GM12878 (cell line): ENCODE results near the gene TTC16. TPM values are rescaled to one million over a fixed set of nuclear protein-coding genes. Genes with fewer than 3 reads are reported as not detected.

ENCODE experiments used
- ATAC-seq: fragments of 200-7000 bp; cut with Tn5 transposase; 3 replicates; pipeline ENCODE4 v1.9.1; 2020; ENCODE audit warnings: mild to moderate bottlenecking, moderate library complexity
- BruUV-seq: library from RNA; stranded (reverse); fragments of 400-500 nt; replicated peaks from 2 replicates; lab custom pipeline; 2021; lab: Mats Ljungman, UMichigan
- CTCF ChIA-PET: fragments of 300-600 bp; sonication (Branson Sonifier 250); formaldehyde crosslinking; extraction: SDS; loops from one replicate; lab custom pipeline; 2021; ENCODE audit warnings: inconsistent platforms; lab: Yijun Ruan, JAX
- POLR2A ChIA-PET: fragments of 350-600 bp; formaldehyde crosslinking; extraction: SDS; loops from one replicate; lab custom pipeline; 2021; ENCODE audit warnings: inconsistent platforms; lab: Charles Lee
- RAD21 ChIA-PET: fragments of 300-600 bp; sonication (Branson Sonifier 250); formaldehyde crosslinking; loops from one replicate; lab custom pipeline; 2023; ENCODE audit warnings: antibody characterized with exemption; ENCODE audit not compliant: unreplicated experiment; lab: Charles Lee
- SMC1A ChIA-PET: fragments of 300-600 bp; sonication (Branson Sonifier 250); formaldehyde crosslinking; loops from one replicate; lab custom pipeline; 2023; ENCODE audit not compliant: unreplicated experiment, uncharacterized antibody; lab: Charles Lee
- DNase-seq: peaks from one replicate; pipeline ENCODE4 v3.0.0-alpha.2; 2011; ENCODE audit warnings: low read depth, low spot score
- FAIRE-seq: peaks from 3 replicates; lab custom pipeline; 2011; peaks lifted over from hg19 to GRCh38; lab: Jason Lieb, UNC
- H2AFZ ChIP-seq: 2 replicates; pipeline ENCODE4 v1.6.0; 2011; ENCODE audit warnings: low read depth, low read length, control low read depth; ENCODE audit not compliant: control insufficient read depth
- H3K27ac ChIP-seq: 2 replicates; pipeline ENCODE4 v1.5.1; 2011; ENCODE audit warnings: control low read depth; ENCODE audit not compliant: control insufficient read depth, insufficient read depth
- H3K27me3 ChIP-seq, 2 experiments: replicated peaks in 1 of 2; 2 replicates each; pipeline versions ENCODE4 v1.6.0 to v1.6.1; 2011; ENCODE audit warnings: low read length in 1 of 2; ENCODE audit not compliant: control insufficient read depth in 2 of 2, insufficient read depth in 2 of 2
- H3K36me3 ChIP-seq, 2 experiments: 2 replicates each; pipeline ENCODE4 v1.5.1; 2011; ENCODE audit warnings: low read length in 1 of 2; ENCODE audit not compliant: control insufficient read depth in 2 of 2, insufficient read depth in 2 of 2
- H3K4me1 ChIP-seq: 2 replicates; pipeline ENCODE4 v1.6.1; 2011; ENCODE audit warnings: mild to moderate bottlenecking, low read length, moderate library complexity, mixed read lengths; ENCODE audit not compliant: control insufficient read depth, insufficient read depth
- H3K4me2 ChIP-seq: 2 replicates; pipeline ENCODE4 v1.6.0; 2011; ENCODE audit warnings: control low read depth; ENCODE audit not compliant: control insufficient read depth, insufficient read depth
- H3K4me3 ChIP-seq: fragments of 200-600 bp; sonication (generic); 2 replicates; pipeline ENCODE4 v1.5.1; 2016
- H3K79me2 ChIP-seq: 2 replicates; pipeline ENCODE4 v1.6.0; 2011; ENCODE audit warnings: low read length; ENCODE audit not compliant: control insufficient read depth, insufficient read depth
- H3K9ac ChIP-seq: 2 replicates; pipeline ENCODE4 v1.8.0; 2011; ENCODE audit warnings: low read length, control low read depth, mixed read lengths; ENCODE audit not compliant: control insufficient read depth, insufficient read depth
- H3K9me3 ChIP-seq: replicated peaks from 3 replicates; pipeline ENCODE4 v1.5.1; 2011; ENCODE audit warnings: mild to moderate bottlenecking, low read length; ENCODE audit not compliant: control insufficient read depth, insufficient read depth
- H4K20me1 ChIP-seq: 2 replicates; pipeline ENCODE4 v1.6.0; 2011; ENCODE audit not compliant: control insufficient read depth, insufficient read depth
- CBX3 ChIP-seq: fragments of 200-600 bp; sonication (generic); IDR thresholded peaks from 2 replicates; pipeline ENCODE4 v1.6.1; 2016; ENCODE audit warnings: low read depth, borderline replicate concordance
- CBX5 ChIP-seq: sonication (generic); IDR thresholded peaks from 2 replicates; pipeline ENCODE4 v1.6.1; 2016; ENCODE audit warnings: low read depth, moderate library complexity, mild to moderate bottlenecking, inconsistent platforms
- EED ChIP-seq: sonication (generic); IDR thresholded peaks from 2 replicates; pipeline ENCODE4 v1.6.1; 2016; ENCODE audit warnings: antibody characterized with exemption, low read depth
- EZH2 ChIP-seq: IDR thresholded peaks from 2 replicates; pipeline ENCODE4 v1.6.1; 2012; ENCODE audit warnings: low read depth, mild to moderate bottlenecking, control low read depth, inconsistent platforms, low read length, borderline replicate concordance; ENCODE audit not compliant: control insufficient read depth
- FOXK2 ChIP-seq: fragments of 450-650 bp; IDR thresholded peaks from 2 replicates; pipeline ENCODE4 v1.6.1; 2017; ENCODE audit warnings: mild to moderate bottlenecking, moderate library complexity
- HDGF ChIP-seq: fragments of 450-650 bp; IDR thresholded peaks from 2 replicates; pipeline ENCODE4 v1.6.1; 2016; ENCODE audit warnings: antibody characterized with exemption
- HSF1 ChIP-seq: fragments of 150-350 bp; IDR thresholded peaks from 2 replicates; pipeline ENCODE4 v1.6.1; 2014; ENCODE audit warnings: mild to moderate bottlenecking, low read depth, low read length
- IKZF2 ChIP-seq, 2 experiments: fragments of 450-650 bp; IDR thresholded peaks; 2 replicates each; pipeline ENCODE4 v1.6.1; 2017; ENCODE audit warnings: mild to moderate bottlenecking in 2 of 2, moderate library complexity in 2 of 2
- NBN ChIP-seq: fragments of 450-650 bp; IDR thresholded peaks from 2 replicates; pipeline ENCODE4 v1.6.1; 2016
- NR2C1 ChIP-seq: fragments of 450-650 bp; IDR thresholded peaks from 2 replicates; pipeline ENCODE4 v1.6.1; 2017; ENCODE audit warnings: antibody characterized with exemption, mild to moderate bottlenecking, moderate library complexity
- NR2C2 ChIP-seq: IDR thresholded peaks from 2 replicates; pipeline ENCODE4 v1.6.1; 2011; ENCODE audit warnings: borderline replicate concordance, low read depth; ENCODE audit not compliant: control insufficient read depth, insufficient read length
- RBBP5 ChIP-seq: fragments of 200-600 bp; sonication (generic); conservative IDR thresholded peaks from 2 replicates; pipeline ENCODE4 v1.6.1; 2016
- SIX5 ChIP-seq: IDR thresholded peaks from 2 replicates; pipeline ENCODE4 v1.6.1; 2011; ENCODE audit warnings: mild to moderate bottlenecking, low read depth, low read length, moderate library complexity; ENCODE audit not compliant: severe bottlenecking
- SMAD5 ChIP-seq: IDR thresholded peaks from 2 replicates; pipeline ENCODE4 v1.6.1; 2016; ENCODE audit warnings: antibody characterized with exemption, low read depth
- SUZ12 ChIP-seq: fragments of 200-600 bp; sonication (generic); IDR thresholded peaks from one replicate; pipeline ENCODE4 v1.6.1; 2018; ENCODE audit warnings: antibody characterized with exemption, mild to moderate bottlenecking; ENCODE audit not compliant: unreplicated experiment
- TCF12 ChIP-seq: IDR thresholded peaks from 2 replicates; pipeline ENCODE4 v1.6.1; 2011; ENCODE audit warnings: low read depth, mild to moderate bottlenecking, low read length
- ZBED1 ChIP-seq: IDR thresholded peaks from 2 replicates; pipeline ENCODE4 v1.6.1; 2016; ENCODE audit warnings: borderline replicate concordance
- ZNF622 ChIP-seq: fragments of 450-650 bp; IDR thresholded peaks from 2 replicates; pipeline ENCODE4 v1.6.1; 2017; ENCODE audit warnings: mild to moderate bottlenecking, inconsistent platforms
- WGBS: methylation state at CpG from one replicate; pipeline ENCODE4 v1.1.6; 2016; ENCODE audit warnings: low lambda C conversion rate; ENCODE audit not compliant: insufficient replicate concordance, insufficient coverage; ENCODE audit errors: missing lambda C conversion rate; 5-methylcytosine and 5-hydroxymethylcytosine counted together
- in situ Hi-C: fragments of 300-500 bp; cut with MboI; formaldehyde crosslinking; loops from 9 replicates; pipeline ENCODE4 v1.14.3; 2018; ENCODE audit warnings: mixed read lengths
- intact Hi-C: fragments of 100-400 bp; cut with micrococcal nuclease; formaldehyde crosslinking; loops from one replicate; pipeline ENCODE4 v1.14.2; 2022; ENCODE audit not compliant: unreplicated experiment
- polyA plus RNA-seq, 11 experiments: library from polyadenylated mRNA; depleted of rRNA in 4 of 11; unstranded in 6 of 11; stranded (reverse) in 5 of 11; fragments of >200 nt; fragmentation: Nextera tagmentation in 4 of 11; fragmentation: Illumina TruSeq in 1 of 11; extraction: Ambion mirVana in 4 of 11; extraction: Trizol in 1 of 11; gene quantifications; 1 replicate in 1 of 11; 2 replicates in 10 of 11; pipeline versions ENCODE4 v1.2.1 to v1.2.3, GENCODE V29; 2011 to 2016; ENCODE audit warnings: inconsistent platforms in 2 of 11, missing spikeins in 2 of 11, low read depth in 1 of 11
- total RNA-seq, 4 experiments: library from RNA; depleted of rRNA in 3 of 4; stranded (reverse); fragments of >200 nt in 3 of 4; fragmentation: Illumina TruSeq in 1 of 4; extraction: Trizol in 1 of 4; gene quantifications; 2 replicates each; pipeline versions ENCODE4 v1.2.1 to v1.2.3, GENCODE V29; 2013 to 2021
- TF ChIP-seq, protein P1 (sequence below): fragments of 450-650 bp; IDR thresholded peaks from 2 replicates; pipeline ENCODE4 v1.6.1; 2016; ENCODE audit warnings: mild to moderate bottlenecking, moderate library complexity, borderline replicate concordance
- TF ChIP-seq, protein P2 (sequence below): IDR thresholded peaks from 2 replicates; pipeline ENCODE4 v1.6.1; 2012; ENCODE audit warnings: low read depth, low read length, improper control_type of control experiment

TTC16 gene
- total and polyA plus RNA-seq, 10 of the 15 experiments (the other 5 are each of a cell fraction or from before 2014, with no cell fraction given) = 0.03 TPM; not detected in 9

DNA sequence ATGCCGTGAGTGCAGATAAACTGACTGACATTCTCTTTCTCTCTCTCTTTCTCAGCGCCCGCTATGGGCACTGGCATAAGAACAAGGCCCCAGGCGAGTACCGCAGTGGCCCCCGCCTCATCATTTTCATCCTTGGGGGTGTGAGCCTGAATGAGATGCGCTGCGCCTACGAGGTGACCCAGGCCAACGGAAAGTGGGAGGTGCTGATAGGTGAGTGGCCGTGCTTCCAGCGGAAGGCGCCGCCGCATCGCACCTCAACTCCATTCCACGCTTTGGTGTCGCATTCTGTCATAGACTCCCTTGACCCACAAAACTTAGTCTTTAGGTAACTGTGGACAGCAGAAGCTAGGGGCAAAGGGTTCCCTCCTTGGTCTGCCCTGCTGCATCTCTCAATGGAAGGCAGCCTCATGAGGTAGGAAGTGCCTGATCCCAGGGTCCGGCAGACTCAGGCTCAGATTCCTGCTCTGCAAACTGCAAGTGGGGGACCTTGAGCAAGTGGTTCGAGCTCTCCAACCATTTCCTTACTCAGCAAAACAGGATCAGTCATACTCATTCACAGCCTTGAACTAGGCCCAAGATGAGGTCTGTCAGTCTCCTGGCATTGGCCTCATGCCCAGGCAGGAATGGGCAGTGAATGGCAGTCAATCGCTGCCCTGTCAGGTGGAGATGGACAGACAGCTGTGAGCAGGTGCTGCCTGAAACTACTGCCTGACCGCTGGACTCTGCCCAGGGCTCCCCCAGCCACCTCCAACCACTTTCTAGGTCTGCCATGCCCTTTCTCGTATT, 33.3 kb upstream of the TTC16 start:
- no peaks in the 10 kb centered on the region for H3K4me1 ChIP-seq
- no peak overlapping the region for H3K27ac ChIP-seq
- 66% methylated on average over 23 of the region's 23 CpGs for WGBS
- no peaks in the 10 kb centered on the region for H3K79me2 ChIP-seq
- H3K4me2 ChIP-seq = no peak overlapping the region
- no peak for ATAC-seq
- ChIA-PET CTCF (no interaction called here), SMC1A (no interaction called here), RAD21 (interaction anchor here (0.7 kb wide), 1 partner anchor 322 kb away, joined by 3 read pairs; no protein-coding TSS in a partner anchor)
- no peak for FAIRE-seq
- H3K9me3 ChIP-seq = no peaks in the 10 kb centered on the region
- peaks cover 0 to 3% of the 10 kb centered on the region in 2 experiments; a peak in 3 of 4 replicates for H3K27me3 ChIP-seq
- H3K4me3 ChIP-seq = no peak overlapping the region
- DNase-seq = no peak
- BruUV-seq = no TSS peak
- no peak overlapping the region for H2AFZ ChIP-seq
- TF ChIP-seq CBX3 (no peak), SMAD5 (no peak), SUZ12 (no peak), TCF12 (no peak), RBBP5 (no peak), NBN (no peak), HSF1 (no peak), NR2C1 (no peak), ZNF622 (no peak), SIX5 (no peak), EED (no peak), FOXK2 (no peak), ZBED1 (no peak), EZH2 (no peak), HDGF (no peak), CBX5 (no peak), IKZF2 (IDR thresholded peaks at IDR 0.05) (no peak), NR2C2 (no peak)
- TF ChIP-seq, protein P1, sequence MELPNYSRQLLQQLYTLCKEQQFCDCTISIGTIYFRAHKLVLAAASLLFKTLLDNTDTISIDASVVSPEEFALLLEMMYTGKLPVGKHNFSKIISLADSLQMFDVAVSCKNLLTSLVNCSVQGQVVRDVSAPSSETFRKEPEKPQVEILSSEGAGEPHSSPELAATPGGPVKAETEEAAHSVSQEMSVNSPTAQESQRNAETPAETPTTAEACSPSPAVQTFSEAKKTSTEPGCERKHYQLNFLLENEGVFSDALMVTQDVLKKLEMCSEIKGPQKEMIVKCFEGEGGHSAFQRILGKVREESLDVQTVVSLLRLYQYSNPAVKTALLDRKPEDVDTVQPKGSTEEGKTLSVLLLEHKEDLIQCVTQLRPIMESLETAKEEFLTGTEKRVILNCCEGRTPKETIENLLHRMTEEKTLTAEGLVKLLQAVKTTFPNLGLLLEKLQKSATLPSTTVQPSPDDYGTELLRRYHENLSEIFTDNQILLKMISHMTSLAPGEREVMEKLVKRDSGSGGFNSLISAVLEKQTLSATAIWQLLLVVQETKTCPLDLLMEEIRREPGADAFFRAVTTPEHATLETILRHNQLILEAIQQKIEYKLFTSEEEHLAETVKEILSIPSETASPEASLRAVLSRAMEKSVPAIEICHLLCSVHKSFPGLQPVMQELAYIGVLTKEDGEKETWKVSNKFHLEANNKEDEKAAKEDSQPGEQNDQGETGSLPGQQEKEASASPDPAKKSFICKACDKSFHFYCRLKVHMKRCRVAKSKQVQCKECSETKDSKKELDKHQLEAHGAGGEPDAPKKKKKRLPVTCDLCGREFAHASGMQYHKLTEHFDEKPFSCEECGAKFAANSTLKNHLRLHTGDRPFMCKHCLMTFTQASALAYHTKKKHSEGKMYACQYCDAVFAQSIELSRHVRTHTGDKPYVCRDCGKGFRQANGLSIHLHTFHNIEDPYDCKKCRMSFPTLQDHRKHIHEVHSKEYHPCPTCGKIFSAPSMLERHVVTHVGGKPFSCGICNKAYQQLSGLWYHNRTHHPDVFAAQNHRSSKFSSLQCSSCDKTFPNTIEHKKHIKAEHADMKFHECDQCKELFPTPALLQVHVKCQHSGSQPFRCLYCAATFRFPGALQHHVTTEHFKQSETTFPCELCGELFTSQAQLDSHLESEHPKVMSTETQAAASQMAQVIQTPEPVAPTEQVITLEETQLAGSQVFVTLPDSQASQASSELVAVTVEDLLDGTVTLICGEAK = no peak
- TF ChIP-seq, protein P2, sequence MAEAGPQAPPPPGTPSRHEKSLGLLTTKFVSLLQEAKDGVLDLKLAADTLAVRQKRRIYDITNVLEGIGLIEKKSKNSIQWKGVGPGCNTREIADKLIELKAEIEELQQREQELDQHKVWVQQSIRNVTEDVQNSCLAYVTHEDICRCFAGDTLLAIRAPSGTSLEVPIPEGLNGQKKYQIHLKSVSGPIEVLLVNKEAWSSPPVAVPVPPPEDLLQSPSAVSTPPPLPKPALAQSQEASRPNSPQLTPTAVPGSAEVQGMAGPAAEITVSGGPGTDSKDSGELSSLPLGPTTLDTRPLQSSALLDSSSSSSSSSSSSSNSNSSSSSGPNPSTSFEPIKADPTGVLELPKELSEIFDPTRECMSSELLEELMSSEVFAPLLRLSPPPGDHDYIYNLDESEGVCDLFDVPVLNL = no peak
- TF ChIP-seq, all 136 proteins: peak for 0
- in situ Hi-C loops = no loop called here
- POLR2A ChIA-PET = no interaction called here
- no peaks in the 10 kb centered on the region for H4K20me1 ChIP-seq
- intact Hi-C loops = no loop called here
- H3K36me3 ChIP-seq = no peaks in the 10 kb centered on the region
- no peak overlapping the region for H3K9ac ChIP-seq
